Measurements from ENCODE around the gene VIT.

Gene VIT

GRCh38 chr2:36773947-36774346 is 77.4 kb downstream of the VIT start:
- no peak for DNase-seq

- no peak for DNase-seq
Observed at GRCh38 chr2:36775261-36775660, 78.8 kb downstream of the VIT start.

GRCh38 chr2:36775806-36776205 is 79.3 kb downstream of the VIT start:
- no peak for DNase-seq

GRCh38 chr2:36777272-36777671 is 80.8 kb downstream of the VIT start:
- no peak for DNase-seq

- DNase-seq: no peak
Observed at GRCh38 chr2:36777788-36778187, 81.3 kb downstream of the VIT start.

GRCh38 chr2:36779462-36779861 is 83.0 kb downstream of the VIT start:
- DNase-seq: no peak

- DNase-seq: no peak
Observed at GRCh38 chr2:36780231-36780839, 83.8 kb downstream of the VIT start.

GRCh38 chr2:36781907-36782720 is 85.6 kb downstream of the VIT start:
- DNase-seq: no peak

- no peak for DNase-seq
Observed at GRCh38 chr2:36783246-36783645, 86.7 kb downstream of the VIT start.

GRCh38 chr2:36785179-36785795 is 88.8 kb downstream of the VIT start:
- DNase-seq: peak; percentile 11

GRCh38 chr2:36789181-36789804 is 92.8 kb downstream of the VIT start:
- DNase-seq: no peak

- DNase-seq: no peak
Observed at GRCh38 chr2:36792951-36793350, 96.4 kb downstream of the VIT start.

GRCh38 chr2:36797324-36798070 is 101.0 kb downstream of the VIT start:
- no peak for DNase-seq

GRCh38 chr2:36798724-36799123 is 102.2 kb downstream of the VIT start:
- no peak for DNase-seq

- no peak for DNase-seq
Observed at GRCh38 chr2:36800381-36800780, 103.9 kb downstream of the VIT start.

- no peak for DNase-seq
Observed at GRCh38 chr2:36801088-36801487, 104.6 kb downstream of the VIT start.

GRCh38 chr2:36802952-36803351 is 106.4 kb downstream of the VIT start:
- no peak for DNase-seq

- DNase-seq: no peak
Observed at GRCh38 chr2:36805635-36806224, 109.2 kb downstream of the VIT start.

GRCh38 chr2:36807223-36807886 is 110.8 kb downstream of the VIT start:
- DNase-seq: no peak

GRCh38 chr2:36808386-36809068 is 112.0 kb downstream of the VIT start:
- DNase-seq: no peak

- DNase-seq: no peak
Observed at GRCh38 chr2:36809069-36809445, 112.5 kb downstream of the VIT start.

Data from NK-92 treated with Interleukin-12 subunit alpha and Interleukin-12 subunit beta, amount 100 ng/mL, for 24 hours (cell line).